Body of pancreas (tissue), 4 donors: ENCODE data around the gene TRIM10. TPM values are rescaled to one million over a fixed set of nuclear protein-coding genes. Genes with fewer than 3 reads are reported as not detected.
"Not testable (repeated sequence)": the region's sequence is repeated elsewhere in the genome, so short reads cannot be mapped to it uniquely, and the experiment has no call there.

Source experiments
- ATAC-seq: fragments of 150-250 bp; one replicate; pipeline ENCODE4 v1.9.1; 2016
- DNase-seq, 4 donors: peaks; one replicate each; pipeline ENCODE4 v3.0.0-alpha.2; 2019
- H3K27ac ChIP-seq, 4 donors: fragments of 200-600 bp; sonication (generic); 1 replicate in 3 of 4; 2 replicates in 1 of 4; pipeline versions ENCODE4 v1.5.1 to v1.6.1; 2016 to 2019; ENCODE audit warnings: mild to moderate bottlenecking in 1 of 4, mixed read lengths in 1 of 4, moderate library complexity in 1 of 4
- H3K27me3 ChIP-seq, 2 donors: fragments of 200-600 bp; sonication (generic); one replicate each; pipeline ENCODE4 v1.6.0; 2016; ENCODE audit warnings: mild to moderate bottlenecking in 1 of 2
- H3K36me3 ChIP-seq, 2 donors: fragments of 200-600 bp; sonication (generic); replicated peaks in 1 of 2; 2 replicates each; pipeline ENCODE4 v1.5.1; 2016; ENCODE audit warnings: low read depth in 2 of 2; ENCODE audit not compliant: insufficient read depth in 1 of 2
- H3K4me1 ChIP-seq: fragments of 200-600 bp; sonication (generic); one replicate; pipeline ENCODE4 v1.6.0; 2016
- H3K4me3 ChIP-seq, 2 donors: fragments of 200-600 bp; sonication (generic); 1 replicate in 1 of 2; 2 replicates in 1 of 2; pipeline ENCODE4 v1.5.1; 2016 to 2019
- H3K9me3 ChIP-seq, 3 donors: fragments of 200-600 bp; sonication (generic); 1 replicate in 2 of 3; 2 replicates in 1 of 3; pipeline ENCODE4 v1.5.1; 2016
- POLR2A ChIP-seq, 3 donors: fragments of 450-650 bp; IDR thresholded peaks; one replicate each; pipeline ENCODE4 v1.6.1; 2016; ENCODE audit warnings: antibody characterized with exemption in 3 of 3, mild to moderate bottlenecking in 2 of 3
- WGBS, 2 donors: methylation state at CpG; one replicate each; pipeline ENCODE4 v1.1.5; 2017; 5-methylcytosine and 5-hydroxymethylcytosine counted together
- intact Hi-C: fragments of 100-400 bp; cut with DNase I; formaldehyde crosslinking; loops from one replicate; pipeline ENCODE4 v1.15.1; 2023
- total RNA-seq, 2 donors: library from RNA; depleted of rRNA; stranded (reverse); fragments of >200 nt; gene quantifications; one replicate each; pipeline ENCODE4 v1.1.0, GENCODE V29; 2016
- TF ChIP-seq, protein P1 (sequence below), 7 experiments: fragments of 450-650 bp in 4 of 7; fragments of 200-600 bp in 3 of 7; sonication (generic) in 3 of 7; IDR thresholded peaks; one replicate each; pipeline ENCODE4 v1.5.1; 2016 to 2019; ENCODE audit warnings: antibody characterized with exemption in 7 of 7

Gene TRIM10
- total RNA-seq, 2 donors from 2014 or later, result not detected

- H3K9me3 ChIP-seq, result no peaks in the 10 kb centered on the region
- no peaks in the 10 kb centered on the region for H3K4me1 ChIP-seq
- no peak overlapping the region for H3K27ac ChIP-seq
- 77 to 83% methylated on average over 2 to 3 of the region's 3 CpGs for WGBS, 2 donors
- TF ChIP-seq POLR2A (IDR thresholded peaks at IDR 0.05), result no peak
- TF ChIP-seq, protein P1, sequence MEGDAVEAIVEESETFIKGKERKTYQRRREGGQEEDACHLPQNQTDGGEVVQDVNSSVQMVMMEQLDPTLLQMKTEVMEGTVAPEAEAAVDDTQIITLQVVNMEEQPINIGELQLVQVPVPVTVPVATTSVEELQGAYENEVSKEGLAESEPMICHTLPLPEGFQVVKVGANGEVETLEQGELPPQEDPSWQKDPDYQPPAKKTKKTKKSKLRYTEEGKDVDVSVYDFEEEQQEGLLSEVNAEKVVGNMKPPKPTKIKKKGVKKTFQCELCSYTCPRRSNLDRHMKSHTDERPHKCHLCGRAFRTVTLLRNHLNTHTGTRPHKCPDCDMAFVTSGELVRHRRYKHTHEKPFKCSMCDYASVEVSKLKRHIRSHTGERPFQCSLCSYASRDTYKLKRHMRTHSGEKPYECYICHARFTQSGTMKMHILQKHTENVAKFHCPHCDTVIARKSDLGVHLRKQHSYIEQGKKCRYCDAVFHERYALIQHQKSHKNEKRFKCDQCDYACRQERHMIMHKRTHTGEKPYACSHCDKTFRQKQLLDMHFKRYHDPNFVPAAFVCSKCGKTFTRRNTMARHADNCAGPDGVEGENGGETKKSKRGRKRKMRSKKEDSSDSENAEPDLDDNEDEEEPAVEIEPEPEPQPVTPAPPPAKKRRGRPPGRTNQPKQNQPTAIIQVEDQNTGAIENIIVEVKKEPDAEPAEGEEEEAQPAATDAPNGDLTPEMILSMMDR (IDR thresholded peaks at IDR 0.05), result no peak
- H3K36me3 ChIP-seq, result no peaks in the 10 kb centered on the region
- DNase-seq, result no peak
- H3K4me3 ChIP-seq, result no peak overlapping the region
- no peak for ATAC-seq
- H3K27me3 ChIP-seq, result no peaks in the 10 kb centered on the region
- intact Hi-C loops, result no loop called here
Observed at GRCh38 chr6:30147096-30147495, 13.9 kb downstream of the TRIM10 start.

DNA sequence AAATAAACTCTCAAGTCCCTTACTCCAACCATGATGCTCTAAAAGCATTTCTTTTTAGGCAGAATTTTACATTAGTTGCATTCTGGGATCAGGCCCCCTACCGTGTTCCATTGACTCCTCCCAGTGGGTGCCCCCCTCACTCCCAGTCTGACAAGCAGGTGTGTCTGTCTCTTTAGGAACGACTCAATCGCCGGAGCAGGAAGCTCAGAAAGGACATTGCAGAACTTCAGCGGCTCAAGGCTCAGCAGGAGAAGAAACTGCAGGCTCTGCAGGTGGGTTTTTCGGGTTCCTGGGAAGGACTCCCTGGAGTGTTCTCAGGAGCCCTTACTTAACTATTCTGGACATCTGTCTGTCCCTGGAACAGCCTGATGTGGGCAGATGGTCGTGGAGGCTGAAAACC is 15.2 kb downstream of the TRIM10 start:
- H3K4me1 ChIP-seq, result no peaks in the 10 kb centered on the region
- H3K4me3 ChIP-seq, result no peak overlapping the region
- intact Hi-C loops, result no loop called here
- no peak for TF ChIP-seq POLR2A (IDR thresholded peaks at IDR 0.05)
- TF ChIP-seq, protein P1 (IDR thresholded peaks at IDR 0.05), result no peak
- H3K27me3 ChIP-seq, result no peaks in the 10 kb centered on the region
- no peaks in the 10 kb centered on the region for H3K36me3 ChIP-seq
- H3K27ac ChIP-seq, result no peak overlapping the region
- no peak for DNase-seq
- no peaks in the 10 kb centered on the region for H3K9me3 ChIP-seq
- 44 to 58% methylated on average over 7 of the region's 7 CpGs for WGBS, 2 donors
- ATAC-seq, result no peak

GRCh38 chr6:30144811-30145210 is 16.2 kb downstream of the TRIM10 start:
- 67 to 71% methylated on average over 6 of the region's 6 CpGs for WGBS, 2 donors
- ATAC-seq, result no peak

DNA sequence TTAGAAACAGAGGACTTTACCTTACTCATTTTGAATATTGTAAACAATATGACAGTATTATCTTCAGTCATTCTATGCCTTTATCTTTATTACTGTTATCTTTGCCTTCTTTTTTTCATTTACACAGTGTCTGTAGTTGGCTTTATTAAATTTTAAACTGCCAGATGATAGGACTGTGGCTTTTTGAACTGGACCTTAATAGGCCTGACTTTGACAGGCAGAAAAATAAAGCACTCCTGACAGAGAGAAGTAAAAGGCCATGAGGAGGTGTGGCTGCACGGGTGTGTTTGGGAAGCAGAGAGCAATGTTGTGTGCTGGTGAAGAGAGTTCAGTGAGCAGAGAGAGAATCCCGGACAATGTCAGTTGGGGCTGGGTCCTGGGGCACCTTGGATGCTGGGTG is 17.2 kb downstream of the TRIM10 start:
- Histone ChIP-seq H3K4me3 (no peak overlapping the region), H3K27me3 (no peaks in the 10 kb centered on the region), H3K27ac (no peak overlapping the region), H3K9me3 (no peaks in the 10 kb centered on the region), H3K4me1 (no peaks in the 10 kb centered on the region), H3K36me3 (no peaks in the 10 kb centered on the region)
- ATAC-seq (no peak), DNase-seq (no peak)
- intact Hi-C loops, result no loop called here
- 55 to 66% methylated on average over 2 of the region's 2 CpGs for WGBS, 2 donors
- TF ChIP-seq, protein P1 (IDR thresholded peaks at IDR 0.05), result no peak
- TF ChIP-seq POLR2A (IDR thresholded peaks at IDR 0.05), result no peak

More at GRCh38 chr6:30144811-30145210, 16.2 kb downstream of the TRIM10 start:
- TF ChIP-seq, protein P1 (IDR thresholded peaks at IDR 0.05), result no peak
- TF ChIP-seq POLR2A (IDR thresholded peaks at IDR 0.05), result no peak
- DNase-seq, result no peak
- Histone ChIP-seq H3K36me3 (no peaks in the 10 kb centered on the region), H3K27me3 (no peaks in the 10 kb centered on the region), H3K27ac (no peak overlapping the region), H3K9me3 (no peaks in the 10 kb centered on the region), H3K4me3 (no peak overlapping the region), H3K4me1 (no peaks in the 10 kb centered on the region)
- intact Hi-C loops, result no loop called here

GRCh38 chr6:30142665-30143064 is 18.3 kb downstream of the TRIM10 start:
- WGBS, 2 donors, result 59 to 66% methylated on average over 3 of the region's 3 CpGs
- intact Hi-C loops, result no loop called here
- no peak for ATAC-seq
- DNase-seq, result no peak
- no peaks in the 10 kb centered on the region for H3K27me3 ChIP-seq
- no peaks in the 10 kb centered on the region for H3K4me1 ChIP-seq
- TF ChIP-seq, protein P1 (IDR thresholded peaks at IDR 0.05), result no peak
- no peak for TF ChIP-seq POLR2A (IDR thresholded peaks at IDR 0.05)
- H3K4me3 ChIP-seq, result no peak overlapping the region
- H3K36me3 ChIP-seq, result no peaks in the 10 kb centered on the region
- H3K27ac ChIP-seq, result no peak overlapping the region
- H3K9me3 ChIP-seq, result no peaks in the 10 kb centered on the region

DNA sequence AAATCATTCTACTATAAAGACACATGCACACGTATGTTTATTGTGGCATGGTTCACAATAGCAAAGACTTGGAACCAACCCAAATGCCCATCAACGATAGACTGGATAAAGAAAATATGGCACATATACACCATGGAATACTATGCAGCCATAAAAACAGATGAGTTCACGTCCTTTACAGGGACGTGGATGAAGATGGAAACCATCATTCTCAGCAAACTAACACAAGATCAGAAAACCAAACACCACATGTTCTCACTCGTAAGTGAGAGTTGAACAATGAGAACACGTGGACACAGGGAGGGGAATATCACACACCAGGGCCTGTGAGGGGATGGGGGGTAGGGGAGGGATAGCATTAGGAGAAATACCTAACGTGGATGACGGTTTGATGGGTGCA is 20.8 kb downstream of the TRIM10 start:
- H3K36me3 ChIP-seq, intact Hi-C loops, H3K4me1 ChIP-seq, H3K9me3 ChIP-seq, H3K4me3 ChIP-seq, H3K27ac ChIP-seq, H3K27me3 ChIP-seq, ATAC-seq, DNase-seq: not testable (repeated sequence)
- WGBS, 2 donors, result 66 to 76% methylated on average over 8 of the region's 8 CpGs
